ENCODE measurements around the gene OR10A6.

The OR10A6 gene

GRCh38 chr11:7910286-7910788 is 20.7 kb downstream of the OR10A6 start:
- DNase-seq (ENCODE audit: low read depth, low spot score) = no peak

GRCh38 chr11:7909585-7910285 is 21.3 kb downstream of the OR10A6 start:
- peak; percentile 28 for DNase-seq (ENCODE audit: low read depth, low spot score)

- no peak for DNase-seq (ENCODE audit: low read depth, low spot score)
Observed at GRCh38 chr11:7907121-7907520, 23.9 kb downstream of the OR10A6 start.

- DNase-seq (ENCODE audit: low read depth, low spot score) = peak; percentile 33
Observed at GRCh38 chr11:7906481-7906880, 24.6 kb downstream of the OR10A6 start.

- DNase-seq (ENCODE audit: low read depth, low spot score) = peak; percentile 92
Observed at GRCh38 chr11:7905961-7906429, 25.1 kb downstream of the OR10A6 start.

GRCh38 chr11:7905549-7905948 is 25.5 kb downstream of the OR10A6 start:
- DNase-seq (ENCODE audit: low read depth, low spot score) = no peak

- peak; percentile 30 for DNase-seq (ENCODE audit: low read depth, low spot score)
Observed at GRCh38 chr11:7904917-7905316, 26.2 kb downstream of the OR10A6 start.

GRCh38 chr11:7903940-7904339 is 27.1 kb downstream of the OR10A6 start:
- no peak for DNase-seq (ENCODE audit: low read depth, low spot score)

DNA sequence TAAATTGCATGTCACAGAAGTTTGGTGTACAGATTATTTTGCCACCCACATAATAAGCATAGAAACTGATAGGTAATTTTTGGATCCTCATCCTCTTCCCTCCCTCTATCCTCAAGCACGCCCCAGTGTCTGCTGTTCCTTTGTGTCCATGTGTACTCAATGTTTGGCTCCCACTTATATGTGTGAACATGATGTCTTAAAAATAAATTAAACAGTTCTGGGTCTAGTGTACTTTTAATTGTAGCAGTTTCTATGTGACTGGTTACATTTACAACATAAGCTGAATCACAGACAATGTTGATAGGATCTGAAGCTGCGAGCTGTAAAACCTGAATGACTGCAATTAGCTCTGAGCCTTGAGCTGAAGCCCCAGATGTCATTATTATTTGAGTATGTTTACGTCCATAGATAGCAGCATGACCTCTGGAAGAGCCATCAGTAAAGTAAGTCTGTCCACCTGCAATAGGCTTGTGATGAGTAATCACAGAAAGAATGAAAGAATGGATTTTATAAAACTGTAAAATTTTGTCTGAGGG is 29.7 kb downstream of the OR10A6 start:
- DNase-seq (ENCODE audit: low read depth, low spot score) = no peak

- DNase-seq (ENCODE audit: low read depth, low spot score) = no peak
Observed at GRCh38 chr11:7900686-7901085, 30.4 kb downstream of the OR10A6 start.

GRCh38 chr11:7899418-7899817 is 31.6 kb downstream of the OR10A6 start:
- no peak for DNase-seq (ENCODE audit: low read depth, low spot score)

- no peak for DNase-seq (ENCODE audit: low read depth, low spot score)
Observed at GRCh38 chr11:7898666-7899283, 32.3 kb downstream of the OR10A6 start.

- DNase-seq (ENCODE audit: low read depth, low spot score) = no peak
Observed at GRCh38 chr11:7896009-7896785, 34.9 kb downstream of the OR10A6 start.

DNA sequence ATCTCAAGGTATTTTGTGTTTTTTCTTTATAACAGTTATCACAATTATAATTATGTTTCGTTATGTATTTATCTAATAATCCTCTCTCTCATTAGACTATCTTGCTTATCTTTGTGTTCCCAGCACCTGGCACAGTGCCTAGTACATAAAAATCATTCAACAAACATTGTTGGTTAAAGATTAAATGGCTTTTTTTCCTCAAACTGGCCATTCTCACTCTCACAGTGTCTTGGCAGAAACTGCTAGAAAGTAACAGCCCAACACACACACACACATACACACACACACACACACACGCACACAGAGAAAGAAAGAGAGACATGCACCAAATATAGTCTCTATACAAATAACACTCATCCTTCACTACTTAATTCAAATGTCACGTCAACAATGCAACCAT is 36.8 kb downstream of the OR10A6 start:
- DNase-seq (ENCODE audit: low read depth, low spot score) = no peak

GRCh38 chr11:7893796-7894195 is 37.3 kb downstream of the OR10A6 start:
- no peak for DNase-seq (ENCODE audit: low read depth, low spot score)

DNA sequence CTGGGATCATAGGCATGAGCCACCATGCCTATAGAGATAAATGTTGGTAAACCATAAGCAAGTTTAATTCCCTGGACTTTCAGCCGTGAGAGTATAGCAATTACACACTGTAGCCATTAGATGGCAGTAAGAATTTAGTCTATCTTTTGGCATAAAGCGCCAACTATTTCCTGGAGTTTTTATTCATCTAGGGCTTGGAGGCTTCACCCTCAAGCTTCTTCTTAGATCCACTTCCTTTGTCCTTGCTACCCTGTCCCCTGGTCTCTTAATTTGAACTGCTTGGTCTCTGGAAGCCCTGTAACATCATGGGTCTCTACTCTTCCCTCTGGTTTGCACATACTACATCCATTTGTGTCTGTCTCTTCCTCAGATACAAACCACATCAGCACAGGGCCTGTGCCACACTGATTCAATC is 38.2 kb downstream of the OR10A6 start:
- peak; percentile 35 for DNase-seq (ENCODE audit: low read depth, low spot score)

GRCh38 chr11:7892059-7892699 is 38.9 kb downstream of the OR10A6 start:
- no peak for DNase-seq (ENCODE audit: low read depth, low spot score)

DNA sequence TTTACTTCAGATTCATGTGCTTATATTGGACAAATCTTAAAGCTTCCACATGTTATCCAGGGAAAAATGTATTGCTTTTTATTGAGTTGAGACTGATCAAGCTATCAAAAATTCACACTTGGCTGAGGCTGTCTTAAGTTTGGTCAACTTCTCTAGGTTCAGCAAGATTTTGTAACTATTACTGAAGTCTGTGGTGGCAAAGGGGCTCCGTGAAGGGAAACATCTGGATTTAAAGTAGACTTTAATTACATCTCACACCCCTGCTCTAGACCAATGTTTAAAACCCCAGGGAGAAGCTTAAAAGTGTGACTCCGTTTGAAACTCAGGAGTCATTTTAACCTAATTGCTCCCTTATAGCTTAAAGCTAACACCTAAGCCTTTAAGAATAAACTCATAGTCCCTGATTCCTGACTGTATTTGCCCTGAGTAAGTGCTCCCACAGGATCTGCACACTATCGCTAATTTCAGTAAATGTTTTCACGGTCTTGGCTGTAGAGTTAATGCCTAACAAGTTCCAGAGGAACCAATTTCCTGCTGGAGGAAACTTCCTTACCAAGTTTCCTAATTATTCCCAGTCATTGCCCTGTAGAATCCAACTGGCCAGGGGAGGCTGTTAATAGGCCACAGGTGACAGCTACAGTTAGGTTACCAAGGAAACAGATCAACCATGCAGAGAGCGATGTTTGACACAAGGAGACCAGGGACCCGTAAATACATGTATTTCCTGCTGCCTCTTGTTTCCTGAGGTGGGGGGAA is 40.5 kb downstream of the OR10A6 start:
- DNase-seq (ENCODE audit: low read depth, low spot score) = no peak

DNA sequence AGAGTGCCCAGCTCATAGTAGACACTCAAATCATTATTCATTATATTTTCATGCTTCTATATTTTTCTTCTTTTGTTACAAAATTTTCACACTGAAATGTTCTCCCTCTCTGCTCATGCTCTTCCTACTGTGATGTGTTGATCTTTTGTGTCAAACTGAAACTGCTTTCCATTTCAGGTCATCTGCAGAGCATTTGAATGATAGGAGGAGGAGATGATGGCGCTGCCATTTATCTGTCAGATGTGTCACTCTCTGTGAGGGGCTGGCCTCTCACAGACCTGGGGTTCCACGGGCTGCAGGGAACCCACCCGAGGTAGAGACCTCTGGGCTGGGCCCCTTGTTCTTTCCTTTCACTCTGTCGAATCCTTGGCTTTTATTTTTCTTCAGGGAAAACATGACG is 41.1 kb downstream of the OR10A6 start:
- no peak for DNase-seq (ENCODE audit: low read depth, low spot score)

- DNase-seq (ENCODE audit: low read depth, low spot score) = no peak
Observed at GRCh38 chr11:7882860-7883259, 48.2 kb downstream of the OR10A6 start.

Data from ELF-1 (cell line).